Activated CD4-positive, alpha-beta memory T cell treated with anti-CD3 and anti-CD28 coated beads, Interleukin-2, amount 10 ng/mL, durations not matched to agents 7 days and 5 days (primary cell): Measurements from ENCODE around the gene CDH22. TPM values are rescaled to one million over a fixed set of nuclear protein-coding genes. Genes with fewer than 3 reads are reported as not detected.

Experiments used
- CTCF ChIA-PET: fragments of 350-600 bp; sonication (Branson Sonifier 250); formaldehyde crosslinking; loops from one replicate; lab custom pipeline; 2021; ENCODE audit warnings: antibody characterized with exemption, inconsistent platforms; lab: Charles Lee
- POLR2A ChIA-PET: fragments of 350-600 bp; sonication (Branson Sonifier 250); formaldehyde crosslinking; loops from one replicate; lab custom pipeline; 2021; ENCODE audit warnings: antibody characterized with exemption; lab: Charles Lee
- DNase-seq: peaks from one replicate; pipeline ENCODE4 v3.0.0-alpha.2; 2020
- H3K27ac Mint-ChIP-seq: one replicate; pipeline ENCODE4 v1.8.0; 2021; ENCODE audit warnings: mild to moderate bottlenecking, mixed read lengths
- H3K27me3 Mint-ChIP-seq: one replicate; pipeline ENCODE4 v1.8.0; 2021; ENCODE audit warnings: mixed read lengths
- H3K36me3 Mint-ChIP-seq: one replicate; pipeline ENCODE4 v1.8.0; 2021; ENCODE audit warnings: low read depth, mixed read lengths
- H3K4me1 Mint-ChIP-seq: one replicate; pipeline ENCODE4 v1.8.0; 2021; ENCODE audit warnings: mixed read lengths
- H3K4me3 Mint-ChIP-seq: one replicate; pipeline ENCODE4 v1.8.0; 2021; ENCODE audit warnings: mild to moderate bottlenecking, mixed read lengths
- H3K9me3 Mint-ChIP-seq: one replicate; pipeline ENCODE4 v1.8.0; 2021; ENCODE audit warnings: mixed read lengths
- total RNA-seq, 2 experiments: library from RNA; stranded (reverse); gene quantifications; one replicate each; pipeline ENCODE4 v1.2.3, GENCODE V29; 2021

The CDH22 gene
- not detected for total RNA-seq

GRCh38 chr20:46308258-46309157, at the start of gene CDH22:
TSS of gene CDH22 (minus strand) at chr20:46308498. CDS start at chr20:46251294, 57,204 bp downstream.
- ChIA-PET POLR2A (no interaction called here), CTCF (no interaction called here)
- peaks cover 7% of the 10 kb centered on the region for H3K4me1 Mint-ChIP-seq
- H3K27me3 Mint-ChIP-seq = peaks cover 77% of the 10 kb centered on the region
- no peaks in the 10 kb centered on the region for H3K36me3 Mint-ChIP-seq
- peak within 1 kb of the TSS; percentile 37 for H3K4me3 Mint-ChIP-seq
- no peak within 1 kb of the TSS for H3K27ac Mint-ChIP-seq
- peak; percentile 33 for DNase-seq
- H3K9me3 Mint-ChIP-seq = no peaks in the 10 kb centered on the region

GRCh38 chr20:46357030-46357514, 48.8 kb upstream of the CDH22 start:
- ChIA-PET CTCF (interaction anchor here (0.8 kb wide), 1 partner anchor 11 kb away, joined by 3 read pairs; no protein-coding TSS in a partner anchor), POLR2A (no interaction called here)
- Mint-ChIP-seq H3K4me1 (peaks cover 34% of the 10 kb centered on the region), H3K36me3 (peaks cover 33% of the 10 kb centered on the region), H3K27ac (no peak overlapping the region), H3K4me3 (no peak overlapping the region), H3K27me3 (no peaks in the 10 kb centered on the region), H3K9me3 (no peaks in the 10 kb centered on the region)
- no peak for DNase-seq

- Mint-ChIP-seq H3K36me3 (peaks cover 31% of the 10 kb centered on the region), H3K4me1 (peaks cover 28% of the 10 kb centered on the region), H3K9me3 (no peaks in the 10 kb centered on the region), H3K27ac (no peak overlapping the region), H3K27me3 (no peaks in the 10 kb centered on the region), H3K4me3 (no peak overlapping the region)
- ChIA-PET POLR2A (interaction anchor here (1.0 kb wide), 1 partner anchor 7 kb away, joined by 3 read pairs; no protein-coding TSS in a partner anchor), CTCF (no interaction called here)
- DNase-seq = no peak
Measured at GRCh38 chr20:46356195-46357029, 48.1 kb upstream of the CDH22 start.

GRCh38 chr20:46355778-46356177, 47.5 kb upstream of the CDH22 start:
- DNase-seq = no peak
- POLR2A ChIA-PET = interaction anchor here (1.0 kb wide), 1 partner anchor 8 kb away, joined by 3 read pairs; no protein-coding TSS in a partner anchor
- CTCF ChIA-PET = no interaction called here
- peaks cover 28% of the 10 kb centered on the region for H3K36me3 Mint-ChIP-seq
- no peak overlapping the region for H3K4me3 Mint-ChIP-seq
- no peak overlapping the region for H3K27ac Mint-ChIP-seq
- peaks cover 27% of the 10 kb centered on the region for H3K4me1 Mint-ChIP-seq
- no peaks in the 10 kb centered on the region for H3K9me3 Mint-ChIP-seq
- H3K27me3 Mint-ChIP-seq = no peaks in the 10 kb centered on the region

- no peak overlapping the region for H3K27ac Mint-ChIP-seq
Measured at GRCh38 chr20:46354920-46355654, 46.8 kb upstream of the CDH22 start.

GRCh38 chr20:46354207-46354555, 45.9 kb upstream of the CDH22 start:
- H3K27ac Mint-ChIP-seq = no peak overlapping the region

More at GRCh38 chr20:46354920-46355654, 46.8 kb upstream of the CDH22 start:
- Mint-ChIP-seq H3K4me3 (no peak overlapping the region), H3K4me1 (peaks cover 32% of the 10 kb centered on the region), H3K27me3 (no peaks in the 10 kb centered on the region), H3K36me3 (peaks cover 30% of the 10 kb centered on the region), H3K9me3 (no peaks in the 10 kb centered on the region)
- DNase-seq = no peak
- CTCF ChIA-PET = no interaction called here
- POLR2A ChIA-PET = interaction anchor here (1.0 to 1.5 kb wide), 2 partner anchors 8 to 9 kb away, joined by 3 read pairs; no protein-coding TSS in a partner anchor

GRCh38 chr20:46353500-46354206, 45.4 kb upstream of the CDH22 start:
- Mint-ChIP-seq H3K27ac (no peak overlapping the region), H3K4me1 (peaks cover 27% of the 10 kb centered on the region), H3K36me3 (peaks cover 19% of the 10 kb centered on the region), H3K27me3 (no peaks in the 10 kb centered on the region), H3K9me3 (no peaks in the 10 kb centered on the region), H3K4me3 (no peak overlapping the region)
- ChIA-PET CTCF (no interaction called here), POLR2A (interaction anchor here (1.5 kb wide), 1 partner anchor 11 kb away, joined by 3 read pairs; no protein-coding TSS in a partner anchor)
- no peak for DNase-seq

More at GRCh38 chr20:46354207-46354555, 45.9 kb upstream of the CDH22 start:
- Mint-ChIP-seq H3K36me3 (peaks cover 22% of the 10 kb centered on the region), H3K9me3 (no peaks in the 10 kb centered on the region), H3K4me1 (peaks cover 29% of the 10 kb centered on the region), H3K4me3 (no peak overlapping the region), H3K27me3 (no peaks in the 10 kb centered on the region)
- no peak for DNase-seq
- ChIA-PET CTCF (no interaction called here), POLR2A (interaction anchor here (1.5 kb wide), 1 partner anchor 10 kb away, joined by 3 read pairs; no protein-coding TSS in a partner anchor)

- peaks cover 19% of the 10 kb centered on the region for H3K36me3 Mint-ChIP-seq
- no peak overlapping the region for H3K4me3 Mint-ChIP-seq
- H3K27ac Mint-ChIP-seq = no peak overlapping the region
- H3K9me3 Mint-ChIP-seq = no peaks in the 10 kb centered on the region
- ChIA-PET CTCF (no interaction called here), POLR2A (no interaction called here)
- H3K27me3 Mint-ChIP-seq = no peaks in the 10 kb centered on the region
- H3K4me1 Mint-ChIP-seq = peaks cover 22% of the 10 kb centered on the region
- no peak for DNase-seq
Measured at GRCh38 chr20:46352370-46352938, 44.2 kb upstream of the CDH22 start.

GRCh38 chr20:46351357-46352058, 43.2 kb upstream of the CDH22 start:
- H3K27me3 Mint-ChIP-seq = no peaks in the 10 kb centered on the region
- H3K36me3 Mint-ChIP-seq = peaks cover 23% of the 10 kb centered on the region
- POLR2A ChIA-PET = no interaction called here
- no peak overlapping the region for H3K27ac Mint-ChIP-seq
- DNase-seq = no peak
- H3K4me1 Mint-ChIP-seq = peaks cover 22% of the 10 kb centered on the region
- CTCF ChIA-PET = no interaction called here
- H3K9me3 Mint-ChIP-seq = no peaks in the 10 kb centered on the region
- no peak overlapping the region for H3K4me3 Mint-ChIP-seq

- CTCF ChIA-PET = no interaction called here
Measured at GRCh38 chr20:46350986-46351267, 42.6 kb upstream of the CDH22 start.

More at GRCh38 chr20:46350986-46351267, 42.6 kb upstream of the CDH22 start:
- H3K27me3 Mint-ChIP-seq = no peaks in the 10 kb centered on the region
- POLR2A ChIA-PET = no interaction called here
- no peak for DNase-seq
- no peak overlapping the region for H3K27ac Mint-ChIP-seq
- H3K9me3 Mint-ChIP-seq = no peaks in the 10 kb centered on the region
- H3K36me3 Mint-ChIP-seq = peaks cover 25% of the 10 kb centered on the region
- peaks cover 24% of the 10 kb centered on the region for H3K4me1 Mint-ChIP-seq
- H3K4me3 Mint-ChIP-seq = no peak overlapping the region
